SW480 (cell line): ENCODE results near the gene CYB561D1.
A peak's percentile ranks its signal among the peaks of the same experiment; 100 is the strongest.

Experiments
- DNase-seq: peaks from one replicate; pipeline ENCODE4 v3.0.0-alpha.2; 2016; ENCODE audit warnings: low spot score

The CYB561D1 gene

DNA sequence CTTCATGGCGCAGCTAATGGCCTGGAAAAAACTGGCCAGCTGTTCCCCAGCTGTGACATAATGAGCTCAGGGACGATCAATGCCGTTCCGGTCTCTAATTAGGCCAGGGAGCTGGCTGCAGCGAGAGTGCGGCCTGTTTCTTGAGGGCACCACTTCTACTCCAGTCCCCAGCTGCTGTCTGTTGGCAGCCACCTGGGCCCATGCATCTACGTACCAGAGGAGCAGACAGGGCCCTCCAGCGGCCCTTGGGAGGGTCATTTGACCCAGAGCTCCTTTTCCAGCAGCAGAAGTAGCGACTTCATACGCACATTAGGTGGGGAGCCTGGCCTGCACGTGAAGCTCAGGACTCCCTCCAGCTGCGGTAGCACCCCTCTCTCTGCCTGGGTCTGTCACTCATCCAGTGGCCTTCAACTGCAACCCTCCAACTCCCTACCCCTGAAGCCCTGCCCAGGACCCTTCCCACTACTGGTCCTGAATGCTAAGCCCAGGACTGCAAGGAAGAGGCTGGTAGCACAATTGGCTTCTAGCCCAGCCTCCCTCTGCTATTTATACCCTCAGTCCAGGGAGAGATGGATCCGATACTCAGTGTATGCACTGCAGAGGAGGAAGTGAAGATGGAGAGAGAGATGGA lies 36.7 kb downstream of the CYB561D1 start:
- no peak for DNase-seq

DNA sequence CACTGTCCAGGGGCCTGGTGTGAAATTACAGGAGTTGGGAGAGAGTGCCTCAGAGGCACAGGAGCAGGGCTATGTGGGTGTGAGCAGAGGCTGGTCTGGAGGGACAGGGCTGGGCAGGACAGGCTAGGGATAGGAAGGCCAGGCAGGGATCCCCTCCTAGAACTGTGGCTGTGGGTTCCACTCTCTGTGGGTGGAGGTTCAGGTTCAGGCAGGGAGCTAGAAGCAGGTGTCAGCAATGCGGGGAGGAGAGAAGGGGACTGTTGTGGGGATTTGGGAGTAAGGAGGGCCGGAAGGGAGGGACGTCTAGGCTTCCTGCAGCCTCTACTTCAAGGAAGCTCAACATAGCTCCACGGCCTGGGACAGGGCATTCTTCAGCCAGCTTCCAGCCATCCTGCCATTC lies 37.5 kb downstream of the CYB561D1 start:
- DNase-seq = no peak

DNA sequence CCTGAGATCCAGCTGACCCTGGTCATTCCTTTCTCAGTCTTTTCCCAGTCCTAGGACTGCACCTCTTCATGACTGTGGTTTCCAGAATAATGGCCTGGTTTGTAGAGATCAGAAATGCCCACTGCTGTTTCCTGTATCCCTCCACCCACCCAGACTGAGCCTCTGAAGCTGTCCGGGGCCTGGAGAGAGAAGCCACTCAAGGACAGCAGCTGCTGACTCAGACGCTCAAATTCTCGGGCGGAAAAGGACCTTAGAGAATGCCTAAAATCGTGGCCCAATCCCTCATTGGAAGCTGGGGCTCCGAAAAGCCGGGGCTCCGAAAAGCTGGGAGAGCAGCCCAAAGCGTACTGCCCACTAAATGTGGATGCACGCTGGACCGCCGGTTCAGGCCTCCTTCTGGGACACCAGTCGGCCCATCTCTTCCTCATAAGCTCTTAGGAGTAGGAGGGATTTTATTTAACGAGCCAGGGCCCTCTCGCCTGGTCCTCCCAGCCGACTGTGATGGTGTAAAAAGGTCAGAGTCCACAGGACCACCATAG lies 38.0 kb downstream of the CYB561D1 start:
- DNase-seq = no peak

DNA sequence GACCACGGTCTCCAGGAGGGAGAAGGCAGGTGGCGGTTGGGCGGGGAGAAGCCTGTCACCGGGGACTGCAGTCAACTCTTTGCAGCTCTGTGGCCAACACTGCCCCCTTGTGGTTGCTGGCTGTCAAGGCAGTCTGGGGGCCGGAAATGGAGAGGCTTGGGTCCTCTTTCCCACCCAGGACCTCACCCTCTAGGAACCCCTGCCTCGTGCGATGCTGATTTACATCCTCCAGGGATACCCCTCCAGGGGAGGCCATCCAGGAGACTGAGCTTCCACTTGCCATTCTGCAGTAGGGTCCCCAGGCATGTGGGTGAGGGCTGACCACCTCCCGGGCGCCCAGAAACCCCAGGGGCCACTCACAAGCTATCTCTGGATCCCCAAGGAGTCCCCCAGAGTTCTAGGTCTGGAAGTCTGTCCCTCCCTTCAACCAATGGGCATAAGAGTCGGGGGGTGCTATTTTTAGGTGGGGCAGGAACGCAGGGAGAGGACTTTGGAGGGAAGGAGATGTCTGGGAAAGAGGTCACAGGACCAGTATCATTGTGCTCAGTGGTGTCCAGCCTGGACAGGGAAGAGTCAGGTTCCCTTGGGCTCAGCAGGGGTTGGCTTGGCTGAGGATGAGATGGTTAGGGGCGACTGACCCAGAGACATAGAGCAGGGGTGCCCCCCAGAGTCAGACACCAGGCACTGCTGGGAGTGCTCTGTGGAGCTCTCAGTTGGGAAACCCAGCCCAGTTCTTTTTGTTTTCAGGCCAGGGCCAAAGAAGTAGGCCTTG lies 38.7 kb downstream of the CYB561D1 start:
- DNase-seq = peak; percentile 54

DNA sequence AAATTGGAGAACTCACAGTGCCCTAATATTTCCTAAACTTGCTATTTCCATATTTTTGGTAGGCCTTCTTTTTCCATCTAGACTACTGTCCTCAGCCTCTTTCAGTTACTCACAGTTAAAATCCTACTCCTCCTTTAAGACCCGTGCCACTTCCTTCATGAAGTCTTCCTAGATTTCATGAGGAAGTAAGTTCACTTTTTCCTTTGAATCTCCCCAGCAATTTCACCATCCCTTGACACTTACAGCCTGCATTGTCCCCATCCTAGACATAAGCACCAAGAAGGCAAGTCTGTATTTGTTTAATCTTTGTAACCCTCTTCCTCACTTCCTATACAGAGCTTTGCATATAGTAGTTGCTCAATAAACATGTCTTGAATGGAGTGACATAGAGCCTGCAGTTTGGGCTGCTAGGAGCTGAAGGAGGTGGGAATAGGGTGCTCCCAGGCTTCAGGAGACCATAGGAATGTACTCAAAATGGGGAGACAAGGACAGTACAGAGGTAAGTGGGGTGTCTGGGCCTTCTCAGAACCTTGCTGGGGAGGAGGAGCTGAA lies 40.5 kb downstream of the CYB561D1 start:
- no peak for DNase-seq

DNA sequence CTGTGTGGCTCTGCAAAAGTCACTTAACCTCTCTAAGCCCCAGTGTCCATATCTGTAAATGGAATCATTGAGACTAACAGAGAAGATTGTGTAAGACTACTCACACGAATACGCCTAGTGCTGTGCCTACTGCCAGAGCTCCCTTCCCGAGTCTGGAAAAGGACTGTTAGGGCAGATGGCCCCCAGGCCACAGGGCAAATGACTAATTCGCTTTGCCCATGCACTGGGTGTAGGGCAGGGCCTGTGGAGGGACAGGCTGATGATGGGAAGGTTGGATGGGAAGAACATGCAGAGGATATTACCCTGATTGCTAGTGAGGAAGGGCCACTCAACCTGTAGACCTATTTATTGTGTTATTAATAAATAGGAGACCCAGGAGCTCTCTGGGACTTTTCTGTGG lies 41.6 kb downstream of the CYB561D1 start:
- no peak for DNase-seq

DNA sequence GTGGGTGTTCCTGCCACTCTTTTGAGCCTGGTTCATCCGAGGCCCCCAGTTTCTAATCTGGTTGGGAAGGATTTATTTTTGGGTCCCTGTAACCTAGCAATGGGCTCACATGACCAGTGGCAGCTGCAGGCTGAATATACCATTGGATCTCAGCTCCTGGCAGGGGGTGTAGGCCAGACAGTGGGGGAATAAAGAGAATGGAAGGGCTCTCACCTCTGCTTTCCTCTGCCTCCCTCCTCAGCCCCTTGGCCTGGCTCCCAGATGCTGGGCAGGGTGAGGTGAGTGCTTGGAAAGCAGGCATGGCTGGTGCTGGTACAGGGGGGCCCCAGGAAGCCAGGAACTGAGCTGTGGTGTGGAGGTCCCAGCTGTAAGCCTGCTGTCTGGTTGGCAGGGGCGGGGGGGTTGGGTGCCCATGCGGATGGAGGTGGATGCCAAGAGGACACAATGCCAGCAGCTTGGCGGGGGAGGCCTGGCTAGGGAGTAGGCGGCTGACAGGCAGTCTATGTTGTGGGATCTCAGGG lies 42.1 kb downstream of the CYB561D1 start:
- no peak for DNase-seq

DNA sequence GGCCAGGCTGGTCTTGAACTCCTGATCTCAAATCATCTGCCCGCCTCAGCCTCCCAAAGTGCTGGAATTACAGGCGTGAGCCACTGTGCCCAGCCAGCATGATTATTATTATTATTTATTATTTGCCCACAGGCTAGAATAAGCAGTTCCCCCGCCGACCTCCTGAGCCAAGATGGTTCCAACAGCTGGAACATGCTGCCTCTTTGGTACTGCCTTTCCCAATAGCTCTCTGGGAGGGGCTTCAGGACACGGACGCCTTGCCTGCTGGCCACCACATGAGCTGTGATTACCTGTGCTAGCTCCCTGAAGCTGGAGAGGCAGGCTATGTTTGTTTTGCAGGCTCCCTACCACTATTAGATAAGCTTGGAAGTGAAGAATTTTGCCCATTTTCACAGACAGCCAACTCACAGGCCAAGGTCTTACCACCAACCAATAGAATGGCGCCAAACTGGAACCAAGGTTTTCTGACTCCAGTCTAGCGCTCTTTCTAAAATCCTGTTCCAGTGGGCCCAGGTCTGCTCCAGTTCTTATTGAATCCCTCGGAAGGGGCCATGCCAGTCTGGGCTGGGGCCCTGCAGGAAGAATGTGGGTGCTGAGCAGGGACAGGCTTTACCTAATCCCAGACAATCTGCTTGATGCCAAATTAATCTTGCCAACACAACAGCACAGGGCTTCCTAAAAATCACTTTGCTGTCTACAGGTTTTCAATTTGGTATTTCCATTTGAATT lies 43.7 kb downstream of the CYB561D1 start:
- DNase-seq = no peak

DNA sequence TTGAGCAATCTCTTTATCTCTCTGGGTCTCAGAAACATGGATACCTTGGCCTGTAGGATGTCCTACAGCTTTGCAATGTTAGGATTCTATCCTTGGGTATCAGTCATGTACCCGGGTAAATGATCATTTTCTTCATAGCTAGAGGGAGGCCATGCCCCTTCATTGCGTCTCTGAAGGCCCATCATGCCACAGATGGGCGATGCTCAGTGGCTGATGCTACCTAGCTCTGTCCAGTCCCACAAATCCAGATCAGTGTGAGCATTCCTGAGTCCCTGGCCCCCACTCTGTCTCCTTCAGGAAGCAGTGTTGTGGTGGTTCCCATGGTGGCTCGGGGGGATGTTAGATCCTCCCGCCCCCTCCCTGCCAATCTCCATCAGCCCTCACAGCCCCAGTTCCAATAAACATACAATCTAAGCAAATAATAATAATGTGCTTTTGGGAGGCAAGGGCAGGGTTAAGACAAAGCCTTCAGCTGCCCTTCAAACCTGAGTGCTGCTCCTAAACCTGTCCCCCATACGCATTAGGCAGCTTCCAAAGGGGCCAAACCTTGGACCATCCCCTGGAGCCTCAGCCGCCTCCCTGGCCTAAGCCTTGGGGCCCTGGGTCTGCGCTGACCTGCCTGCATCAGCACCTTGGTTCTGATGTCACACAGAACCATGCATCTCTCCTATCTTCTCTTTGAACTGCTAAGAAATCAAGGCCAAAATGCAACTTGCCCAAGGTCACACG lies 45.1 kb downstream of the CYB561D1 start:
- DNase-seq = no peak

DNA sequence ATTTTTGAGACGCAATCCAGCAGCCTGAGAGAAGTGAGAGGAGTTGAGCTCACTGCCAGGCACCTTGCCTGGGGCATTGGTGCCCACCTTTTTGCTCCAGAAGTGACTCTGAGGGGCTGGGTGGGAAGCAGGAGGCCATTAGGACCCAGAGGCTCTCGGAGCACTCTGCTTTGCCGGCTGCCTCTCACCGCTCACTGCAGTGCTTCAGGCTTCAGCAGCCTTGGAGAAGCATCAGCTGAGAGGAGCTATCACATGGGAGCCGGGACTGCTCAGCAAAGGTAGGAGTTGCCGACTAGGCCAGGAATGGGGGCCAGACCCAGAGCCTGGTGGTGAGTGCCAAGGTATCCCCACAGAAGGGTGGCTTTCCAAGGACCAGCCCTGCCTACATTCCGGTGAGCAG lies 45.8 kb downstream of the CYB561D1 start, which contains the start of gene GPR61:
GPR61 (plus strand) TSS at position 197 of the 400 bp plus-strand sequence. CDS start 3,151 bp downstream, outside the sequence.
- DNase-seq = no peak

DNA sequence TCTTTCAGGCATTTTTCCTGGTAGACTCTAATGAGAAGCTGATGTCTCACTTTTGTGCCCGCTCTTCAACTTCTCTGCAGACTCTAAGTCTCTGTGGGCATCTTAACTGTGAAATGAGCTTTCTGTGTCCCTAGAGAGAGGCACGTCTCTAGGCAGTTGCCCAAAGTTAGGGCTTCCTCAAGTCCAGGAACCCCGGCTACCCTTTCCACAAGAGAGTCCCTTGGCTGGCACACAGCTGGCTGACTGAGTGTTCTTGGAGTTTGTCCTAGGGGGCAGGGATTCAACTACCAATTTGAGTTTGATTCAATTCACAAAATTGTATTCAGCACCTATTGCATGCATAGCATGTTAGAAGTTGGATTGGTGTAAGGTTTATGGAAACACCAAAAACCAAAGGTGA lies 47.2 kb downstream of the CYB561D1 start:
- no peak for DNase-seq

DNA sequence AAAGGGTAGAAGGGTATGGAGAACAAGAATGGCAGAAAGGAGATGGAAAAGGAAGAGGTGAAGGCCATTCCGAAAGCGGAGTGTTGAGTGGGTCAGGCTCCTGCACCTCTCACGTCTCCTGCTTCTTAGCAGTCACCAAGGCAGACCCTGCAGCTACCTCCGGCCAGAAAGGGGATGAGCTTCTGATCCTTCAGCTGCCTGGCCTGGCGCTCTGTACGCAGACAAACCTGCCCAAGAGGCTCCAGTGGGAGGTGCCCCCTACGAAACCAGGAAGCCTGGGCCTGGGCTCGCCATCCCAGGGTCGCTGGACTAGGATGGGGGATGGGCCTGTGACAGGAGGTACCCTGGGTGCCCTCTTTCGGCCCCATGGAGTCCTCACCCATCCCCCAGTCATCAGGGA lies 48.8 kb downstream of the CYB561D1 start:
- DNase-seq = no peak

DNA sequence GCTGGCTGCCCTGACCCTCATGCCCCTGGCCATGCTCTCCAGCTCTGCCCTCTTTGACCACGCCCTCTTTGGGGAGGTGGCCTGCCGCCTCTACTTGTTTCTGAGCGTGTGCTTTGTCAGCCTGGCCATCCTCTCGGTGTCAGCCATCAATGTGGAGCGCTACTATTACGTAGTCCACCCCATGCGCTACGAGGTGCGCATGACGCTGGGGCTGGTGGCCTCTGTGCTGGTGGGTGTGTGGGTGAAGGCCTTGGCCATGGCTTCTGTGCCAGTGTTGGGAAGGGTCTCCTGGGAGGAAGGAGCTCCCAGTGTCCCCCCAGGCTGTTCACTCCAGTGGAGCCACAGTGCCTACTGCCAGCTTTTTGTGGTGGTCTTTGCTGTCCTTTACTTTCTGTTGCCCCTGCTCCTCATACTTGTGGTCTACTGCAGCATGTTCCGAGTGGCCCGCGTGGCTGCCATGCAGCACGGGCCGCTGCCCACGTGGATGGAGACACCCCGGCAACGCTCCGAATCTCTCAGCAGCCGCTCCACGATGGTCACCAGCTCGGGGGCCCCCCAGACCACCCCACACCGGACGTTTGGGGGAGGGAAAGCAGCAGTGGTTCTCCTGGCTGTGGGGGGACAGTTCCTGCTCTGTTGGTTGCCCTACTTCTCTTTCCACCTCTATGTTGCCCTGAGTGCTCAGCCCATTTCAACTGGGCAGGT lies 49.5 kb downstream of the CYB561D1 start:
- DNase-seq = no peak

DNA sequence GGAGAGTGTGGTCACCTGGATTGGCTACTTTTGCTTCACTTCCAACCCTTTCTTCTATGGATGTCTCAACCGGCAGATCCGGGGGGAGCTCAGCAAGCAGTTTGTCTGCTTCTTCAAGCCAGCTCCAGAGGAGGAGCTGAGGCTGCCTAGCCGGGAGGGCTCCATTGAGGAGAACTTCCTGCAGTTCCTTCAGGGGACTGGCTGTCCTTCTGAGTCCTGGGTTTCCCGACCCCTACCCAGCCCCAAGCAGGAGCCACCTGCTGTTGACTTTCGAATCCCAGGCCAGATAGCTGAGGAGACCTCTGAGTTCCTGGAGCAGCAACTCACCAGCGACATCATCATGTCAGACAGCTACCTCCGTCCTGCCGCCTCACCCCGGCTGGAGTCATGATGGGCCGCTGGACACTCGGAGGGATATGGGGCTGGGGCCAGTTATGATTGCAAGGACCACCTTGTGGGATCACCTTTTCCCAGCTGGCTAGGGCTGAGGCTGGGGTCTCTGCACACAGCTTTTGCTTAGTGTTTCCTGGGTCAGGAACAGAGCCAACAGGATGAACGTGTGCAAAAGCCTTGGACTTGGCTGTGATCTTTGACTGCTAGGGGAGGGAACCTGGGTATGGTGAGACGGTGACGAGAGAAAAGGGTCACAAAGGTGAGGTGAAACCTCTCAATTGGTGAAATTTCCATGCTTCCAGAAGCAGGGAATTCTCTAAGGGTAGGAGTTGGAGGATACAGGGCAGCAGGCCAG lies 50.3 kb downstream of the CYB561D1 start:
- no peak for DNase-seq

DNA sequence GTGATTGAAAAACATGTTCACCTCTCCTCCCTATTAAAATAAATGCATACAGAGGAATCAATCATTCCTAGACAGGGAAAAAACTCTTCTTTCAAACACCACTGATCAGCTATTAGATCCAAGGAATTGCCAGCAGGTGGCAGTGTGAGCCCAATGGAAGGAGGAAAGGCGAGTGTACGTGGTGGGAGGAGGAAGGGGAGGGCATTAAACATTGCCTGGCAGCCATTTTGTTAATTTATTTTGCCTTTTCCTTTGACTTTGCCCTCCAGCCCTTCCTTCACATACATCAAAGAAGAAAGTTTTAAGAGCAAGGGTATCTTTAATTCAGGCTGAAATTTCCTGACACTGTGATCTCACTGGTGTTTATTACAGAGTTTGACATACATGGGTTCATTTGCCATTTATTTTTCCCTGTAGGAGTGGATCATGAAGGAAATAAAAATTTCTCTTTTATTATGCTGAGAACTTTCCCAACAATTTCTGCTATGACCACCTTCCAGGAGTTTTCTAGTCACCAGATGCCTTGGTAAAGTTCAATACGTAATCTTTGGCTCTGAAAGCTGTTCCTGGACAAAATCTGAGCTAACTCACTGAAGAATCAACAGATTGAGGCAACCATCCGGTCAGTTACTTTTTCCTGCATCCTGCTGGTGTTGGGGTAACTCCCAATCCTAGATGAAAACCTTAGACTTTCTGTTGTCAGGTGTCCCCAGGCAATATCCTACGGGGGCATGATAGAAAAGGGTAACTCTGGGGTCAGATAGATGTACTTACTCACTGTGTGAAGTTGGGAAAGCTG lies 52.6 kb downstream of the CYB561D1 start:
- DNase-seq = peak; percentile 82

DNA sequence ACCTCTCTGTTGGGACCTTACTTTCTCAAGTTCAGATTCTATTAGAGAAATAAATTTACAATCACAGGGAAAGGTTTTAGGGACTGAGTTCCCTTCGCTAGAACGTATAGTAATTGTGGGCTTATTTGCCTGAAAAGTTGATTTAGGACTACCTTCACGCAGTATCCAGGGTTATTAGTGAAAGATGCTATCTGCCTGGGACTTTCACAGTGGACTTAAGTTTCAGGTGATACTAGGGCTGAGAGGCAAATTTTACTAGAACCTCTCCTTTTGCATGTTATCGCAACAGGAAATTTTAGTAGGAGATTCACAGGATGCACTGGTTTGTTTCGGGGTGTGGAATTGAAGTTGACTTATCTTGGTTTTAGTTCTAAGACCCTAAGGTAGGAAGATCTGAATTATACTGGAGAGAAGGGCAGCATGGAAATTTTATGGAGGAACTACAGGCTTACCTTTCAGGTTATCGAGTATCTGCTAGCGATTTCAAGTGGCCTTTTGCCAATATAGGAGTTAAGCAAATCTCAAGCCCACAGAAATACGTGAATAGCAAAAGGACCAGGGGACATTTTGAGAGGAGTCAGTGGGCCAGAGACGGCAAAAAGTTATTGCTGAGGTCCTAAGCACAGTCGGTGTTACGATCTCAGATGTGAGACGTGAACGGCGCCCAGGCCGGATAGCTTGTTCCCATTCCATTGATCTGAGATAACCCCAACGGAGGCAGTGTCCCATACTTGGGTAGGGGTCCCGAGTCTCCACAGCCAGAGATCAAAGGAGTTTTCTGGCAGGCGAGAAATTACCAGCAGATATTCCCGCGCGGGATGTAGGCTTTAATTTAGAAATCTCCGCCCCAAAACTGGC lies 53.8 kb downstream of the CYB561D1 start:
- DNase-seq = no peak

DNA sequence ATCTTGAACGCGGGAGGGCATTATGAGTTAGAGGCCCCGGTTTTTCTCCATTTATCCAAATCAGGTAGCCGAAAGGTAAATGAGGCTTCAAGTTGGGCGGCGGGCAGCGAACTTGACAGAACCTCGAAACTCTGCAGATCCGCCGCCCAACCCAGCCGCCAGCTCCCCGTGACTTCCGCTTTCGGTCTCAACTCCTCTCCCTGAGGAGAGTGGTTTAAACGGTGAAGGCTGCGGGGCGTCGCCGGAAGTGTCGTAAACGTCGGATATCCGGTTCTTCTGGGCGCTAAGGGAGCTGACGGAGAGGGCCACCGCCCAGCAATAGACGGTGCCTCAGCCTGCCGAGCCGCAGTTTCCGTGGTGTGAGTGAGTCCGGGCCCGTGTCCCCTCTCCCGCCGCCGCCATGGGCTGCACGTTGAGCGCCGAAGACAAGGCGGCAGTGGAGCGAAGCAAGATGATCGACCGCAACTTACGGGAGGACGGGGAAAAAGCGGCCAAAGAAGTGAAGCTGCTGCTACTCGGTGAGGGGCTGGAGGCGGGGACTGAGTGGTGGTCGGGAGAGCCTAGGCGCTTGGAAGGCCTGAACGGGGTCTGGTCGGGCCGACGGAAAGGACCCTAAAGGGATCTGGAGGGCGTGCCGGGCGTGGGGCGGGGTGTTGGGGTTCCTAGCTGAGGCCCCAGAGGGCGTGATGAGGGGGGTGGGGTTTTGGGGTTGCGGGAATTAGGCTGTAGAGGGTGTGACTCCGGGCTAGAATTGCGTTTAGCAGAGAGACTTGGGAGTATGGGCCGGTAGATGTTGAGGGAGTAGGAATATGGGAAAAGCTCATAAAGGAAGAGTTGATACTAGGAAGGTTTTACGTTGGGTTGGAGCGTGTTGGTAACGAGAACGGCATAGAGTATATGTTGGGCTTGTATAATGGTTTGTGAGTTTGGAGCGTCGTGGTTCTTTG lies 54.7 kb downstream of the CYB561D1 start, which contains the start of gene GNAI3:
GNAI3 (plus strand) TSS at position 295 of the 947 bp plus-strand sequence; CDS start at position 401, 106 bp downstream.
- DNase-seq = peak; percentile 96
